Neural progenitor cell (in vitro differentiated cells): Measurements from ENCODE around the gene COL25A1.

Source experiments
- EZH2 ChIP-seq: fragments of 200-600 bp; sonication (generic); IDR thresholded peaks from 2 replicates; pipeline ENCODE4 v1.6.1; 2017; ENCODE audit warnings: antibody characterized with exemption, mild to moderate bottlenecking, moderate library complexity
- TF ChIP-seq, protein P1 (sequence below): fragments of 200-600 bp; sonication (generic); IDR thresholded peaks from 2 replicates; pipeline ENCODE4 v1.5.1; 2017; ENCODE audit warnings: antibody characterized with exemption, mild to moderate bottlenecking

DNA sequence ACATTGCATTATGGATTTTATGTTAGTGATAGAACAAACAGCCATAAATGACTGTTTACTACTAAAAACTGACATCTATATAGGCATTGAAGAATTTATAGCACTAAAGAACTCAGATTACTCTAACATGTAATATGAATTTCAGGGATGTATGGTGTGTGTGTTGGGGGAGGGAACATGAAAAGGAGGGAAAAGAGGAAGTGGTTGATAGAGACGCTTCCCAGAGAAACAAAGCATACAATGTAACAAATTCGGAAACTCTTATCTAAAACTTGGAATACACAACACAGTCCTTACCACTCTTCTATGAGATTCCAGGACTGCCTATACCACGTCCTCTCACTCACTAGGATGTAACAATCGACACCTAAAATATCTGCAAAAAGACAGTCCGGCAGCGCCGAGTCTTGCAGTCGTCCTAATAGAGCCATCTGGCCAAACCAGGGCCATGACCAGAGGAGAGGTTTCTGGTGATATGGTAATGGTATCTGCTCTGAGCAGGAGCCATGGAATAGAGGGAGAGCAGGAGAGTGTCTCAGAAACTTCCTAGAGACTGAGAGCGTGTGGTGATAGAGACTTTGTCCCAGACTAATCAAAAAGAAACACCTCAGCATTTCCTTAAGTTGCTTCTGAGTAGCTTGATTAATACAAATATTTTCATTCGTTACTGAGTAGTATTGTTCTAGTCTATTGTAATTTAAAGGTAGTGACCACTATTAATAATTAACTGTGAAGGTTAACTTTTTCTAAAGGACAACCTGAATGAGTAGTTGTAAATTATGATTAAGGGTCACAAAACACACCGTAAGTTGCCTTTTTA is 287.7 kb downstream of the COL25A1 start:
- TF ChIP-seq, protein P1, sequence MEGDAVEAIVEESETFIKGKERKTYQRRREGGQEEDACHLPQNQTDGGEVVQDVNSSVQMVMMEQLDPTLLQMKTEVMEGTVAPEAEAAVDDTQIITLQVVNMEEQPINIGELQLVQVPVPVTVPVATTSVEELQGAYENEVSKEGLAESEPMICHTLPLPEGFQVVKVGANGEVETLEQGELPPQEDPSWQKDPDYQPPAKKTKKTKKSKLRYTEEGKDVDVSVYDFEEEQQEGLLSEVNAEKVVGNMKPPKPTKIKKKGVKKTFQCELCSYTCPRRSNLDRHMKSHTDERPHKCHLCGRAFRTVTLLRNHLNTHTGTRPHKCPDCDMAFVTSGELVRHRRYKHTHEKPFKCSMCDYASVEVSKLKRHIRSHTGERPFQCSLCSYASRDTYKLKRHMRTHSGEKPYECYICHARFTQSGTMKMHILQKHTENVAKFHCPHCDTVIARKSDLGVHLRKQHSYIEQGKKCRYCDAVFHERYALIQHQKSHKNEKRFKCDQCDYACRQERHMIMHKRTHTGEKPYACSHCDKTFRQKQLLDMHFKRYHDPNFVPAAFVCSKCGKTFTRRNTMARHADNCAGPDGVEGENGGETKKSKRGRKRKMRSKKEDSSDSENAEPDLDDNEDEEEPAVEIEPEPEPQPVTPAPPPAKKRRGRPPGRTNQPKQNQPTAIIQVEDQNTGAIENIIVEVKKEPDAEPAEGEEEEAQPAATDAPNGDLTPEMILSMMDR = no peak
- no peak for TF ChIP-seq EZH2
